ENCODE measurements around the gene SCARF2.

The SCARF2 gene

GRCh38 chr22:20389288-20389687 lies 48.3 kb downstream of the SCARF2 start:
- TF ChIP-seq CTCF (IDR thresholded peaks at IDR 0.05; ENCODE audit: poor library complexity, severe bottlenecking) = no peak
- Histone ChIP-seq H3K36me3 (ENCODE audit: low read depth) (no peaks in the 10 kb centered on the region), H3K4me1 (ENCODE audit: insufficient read depth, poor library complexity, severe bottlenecking) (no peaks in the 10 kb centered on the region), H3K27me3 (ENCODE audit: insufficient read depth, poor library complexity, severe bottlenecking) (peaks cover 4% of the 10 kb centered on the region), H3K4me3 (ENCODE audit: severe bottlenecking) (no peak overlapping the region), H3K9me3 (ENCODE audit: severe bottlenecking) (no peaks in the 10 kb centered on the region), H3K27ac (ENCODE audit: poor library complexity, severe bottlenecking) (no peak overlapping the region)
- no peak for ATAC-seq (ENCODE audit: low read depth)
- no peak for DNase-seq (ENCODE audit: low spot score)

GRCh38 chr22:20388200-20388599 lies 49.4 kb downstream of the SCARF2 start:
- H3K27me3 ChIP-seq (ENCODE audit: insufficient read depth, poor library complexity, severe bottlenecking) = peaks cover 4% of the 10 kb centered on the region
- no peaks in the 10 kb centered on the region for H3K4me1 ChIP-seq (ENCODE audit: insufficient read depth, poor library complexity, severe bottlenecking)
- peaks cover under 1% of the 10 kb centered on the region for H3K9me3 ChIP-seq (ENCODE audit: severe bottlenecking)
- H3K27ac ChIP-seq (ENCODE audit: poor library complexity, severe bottlenecking) = no peak overlapping the region
- H3K4me3 ChIP-seq (ENCODE audit: severe bottlenecking) = no peak overlapping the region
- H3K36me3 ChIP-seq (ENCODE audit: low read depth) = no peaks in the 10 kb centered on the region
- ATAC-seq (ENCODE audit: low read depth) (no peak), DNase-seq (ENCODE audit: low spot score) (no peak)
- TF ChIP-seq CTCF (IDR thresholded peaks at IDR 0.05; ENCODE audit: poor library complexity, severe bottlenecking) = no peak

GRCh38 chr22:20386972-20387371 lies 50.7 kb downstream of the SCARF2 start:
- no peak for TF ChIP-seq CTCF (IDR thresholded peaks at IDR 0.05; ENCODE audit: poor library complexity, severe bottlenecking)
- ATAC-seq (ENCODE audit: low read depth) = no peak
- Histone ChIP-seq H3K27me3 (ENCODE audit: insufficient read depth, poor library complexity, severe bottlenecking) (peaks cover 4% of the 10 kb centered on the region), H3K4me3 (ENCODE audit: severe bottlenecking) (no peak overlapping the region), H3K36me3 (ENCODE audit: low read depth) (no peaks in the 10 kb centered on the region), H3K4me1 (ENCODE audit: insufficient read depth, poor library complexity, severe bottlenecking) (no peaks in the 10 kb centered on the region), H3K27ac (ENCODE audit: poor library complexity, severe bottlenecking) (no peak overlapping the region), H3K9me3 (ENCODE audit: severe bottlenecking) (peaks cover 2% of the 10 kb centered on the region)
- no peak for DNase-seq (ENCODE audit: low spot score)

- Histone ChIP-seq H3K4me1 (ENCODE audit: insufficient read depth, poor library complexity, severe bottlenecking) (no peaks in the 10 kb centered on the region), H3K9me3 (ENCODE audit: severe bottlenecking) (peaks cover 2% of the 10 kb centered on the region), H3K27me3 (ENCODE audit: insufficient read depth, poor library complexity, severe bottlenecking) (peaks cover 4% of the 10 kb centered on the region), H3K36me3 (ENCODE audit: low read depth) (no peaks in the 10 kb centered on the region), H3K27ac (ENCODE audit: poor library complexity, severe bottlenecking) (no peak overlapping the region), H3K4me3 (ENCODE audit: severe bottlenecking) (no peak overlapping the region)
- no peak for DNase-seq (ENCODE audit: low spot score)
- TF ChIP-seq CTCF (IDR thresholded peaks at IDR 0.05; ENCODE audit: poor library complexity, severe bottlenecking) = no peak
- ATAC-seq (ENCODE audit: low read depth) = no peak
These were observed 51.3 kb downstream of the SCARF2 start for GRCh38 chr22:20386336-20386735.

DNA sequence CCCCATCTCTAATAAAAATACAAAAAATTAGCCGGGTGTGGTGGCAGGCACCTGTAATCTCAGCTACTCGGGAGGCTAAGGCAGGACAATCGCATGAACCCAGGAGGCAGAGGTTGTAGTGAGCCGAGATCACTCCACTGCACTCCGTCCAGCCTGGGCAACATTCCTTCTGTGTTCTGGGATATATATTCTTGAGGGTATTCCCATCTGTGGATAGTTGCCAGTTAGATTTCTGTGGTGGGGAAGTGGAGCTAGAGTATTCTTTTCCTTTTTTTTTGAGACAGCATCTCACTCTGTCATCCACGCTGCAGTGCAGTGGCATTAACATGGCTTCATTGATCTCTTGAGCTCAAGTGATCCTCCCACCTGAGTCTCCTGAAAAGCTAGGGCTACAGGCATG lies 52.8 kb downstream of the SCARF2 start:
- Histone ChIP-seq H3K9me3 (ENCODE audit: severe bottlenecking) (peaks cover 2% of the 10 kb centered on the region), H3K4me3 (ENCODE audit: severe bottlenecking) (no peak overlapping the region), H3K36me3 (ENCODE audit: low read depth) (no peaks in the 10 kb centered on the region), H3K27me3 (ENCODE audit: insufficient read depth, poor library complexity, severe bottlenecking) (peaks cover 4% of the 10 kb centered on the region), H3K4me1 (ENCODE audit: insufficient read depth, poor library complexity, severe bottlenecking) (peaks cover 4% of the 10 kb centered on the region), H3K27ac (ENCODE audit: poor library complexity, severe bottlenecking) (no peak overlapping the region)
- TF ChIP-seq CTCF (IDR thresholded peaks at IDR 0.05; ENCODE audit: poor library complexity, severe bottlenecking) = no peak
- ATAC-seq (ENCODE audit: low read depth) = no peak
- no peak for DNase-seq (ENCODE audit: low spot score)
